Mesenchymal stem cell (in vitro differentiated cells and primary cell): Measurements from ENCODE around the gene PAQR9.

Experiments used
- DNase-seq: peaks from one replicate; pipeline ENCODE4 v3.0.0-alpha.2; 2013
- H2AFZ ChIP-seq: one replicate; pipeline ENCODE4 v1.6.1; 2013; ENCODE audit warnings: low read depth, mild to moderate bottlenecking, control low read depth, inconsistent platforms, low read length, moderate library complexity
- H2AK5ac ChIP-seq: 2 replicates; pipeline ENCODE4 v1.6.1; 2013; ENCODE audit warnings: low read length, moderate library complexity, mild to moderate bottlenecking, inconsistent platforms; ENCODE audit not compliant: severe bottlenecking
- H2BK120ac ChIP-seq: one replicate; pipeline ENCODE4 v1.6.1; 2013; ENCODE audit warnings: low read depth, mild to moderate bottlenecking, inconsistent platforms, low read length, moderate library complexity
- H2BK12ac ChIP-seq, 2 experiments: one replicate each; pipeline ENCODE4 v1.6.1; 2013; ENCODE audit warnings: inconsistent platforms in 2 of 2, low read length in 2 of 2, mild to moderate bottlenecking in 2 of 2, moderate library complexity in 2 of 2, control low read depth in 1 of 2
- H2BK15ac ChIP-seq: one replicate; pipeline ENCODE4 v1.6.1; 2013; ENCODE audit warnings: mild to moderate bottlenecking, low read depth, inconsistent platforms; ENCODE audit not compliant: poor library complexity, severe bottlenecking
- H2BK5ac ChIP-seq: 2 replicates; pipeline ENCODE4 v1.6.1; 2013; ENCODE audit warnings: low read depth, mild to moderate bottlenecking, low read length, control low read depth, inconsistent platforms; ENCODE audit not compliant: poor library complexity, severe bottlenecking
- H3K14ac ChIP-seq, 2 experiments: one replicate each; pipeline ENCODE4 v1.6.1; 2013; ENCODE audit warnings: inconsistent platforms in 2 of 2, low read length in 2 of 2, control low read depth in 1 of 2, mild to moderate bottlenecking in 1 of 2, moderate library complexity in 1 of 2
- H3K18ac ChIP-seq, 2 experiments: one replicate each; pipeline ENCODE4 v1.6.1; 2013; ENCODE audit warnings: inconsistent platforms in 2 of 2, low read length in 2 of 2, control low read depth in 1 of 2, low read depth in 1 of 2, mild to moderate bottlenecking in 1 of 2
- H3K23ac ChIP-seq, 2 experiments: one replicate each; pipeline ENCODE4 v1.6.1; 2013; ENCODE audit warnings: inconsistent platforms in 2 of 2, low read length in 2 of 2, mild to moderate bottlenecking in 2 of 2, moderate library complexity in 2 of 2, control low read depth in 1 of 2
- H3K27ac ChIP-seq: 2 replicates; pipeline ENCODE4 v1.5.1; 2013; ENCODE audit warnings: mild to moderate bottlenecking, moderate library complexity, low read length, control low read depth, inconsistent platforms; ENCODE audit not compliant: poor library complexity, severe bottlenecking
- H3K27me3 ChIP-seq, 2 experiments: 2 replicates each; pipeline versions ENCODE4 v1.6.1 to v1.7.0; 2013; ENCODE audit warnings: low read length in 2 of 2, mild to moderate bottlenecking in 2 of 2, moderate library complexity in 2 of 2, control low read depth in 1 of 2, inconsistent platforms in 1 of 2; ENCODE audit not compliant: control insufficient read depth in 1 of 2, insufficient read depth in 1 of 2
- H3K36me3 ChIP-seq, 2 experiments: 2 replicates each; pipeline versions ENCODE4 v1.6.1 to v1.7.0; 2013; ENCODE audit warnings: low read length in 2 of 2, control low read depth in 1 of 2, inconsistent platforms in 1 of 2, low read depth in 1 of 2, mild to moderate bottlenecking in 1 of 2; ENCODE audit not compliant: insufficient read depth in 2 of 2, control insufficient read depth in 1 of 2
- H3K4ac ChIP-seq, 2 experiments: one replicate each; pipeline ENCODE4 v1.6.1; 2013; ENCODE audit warnings: inconsistent platforms in 2 of 2, low read length in 2 of 2, mild to moderate bottlenecking in 2 of 2, moderate library complexity in 2 of 2, control low read depth in 1 of 2, low read depth in 1 of 2
- H3K4me1 ChIP-seq: 2 replicates; pipeline ENCODE4 v1.6.1; 2013; ENCODE audit warnings: low read depth, low read length, control low read depth; ENCODE audit not compliant: control insufficient read depth, insufficient read depth
- H3K4me2 ChIP-seq: 2 replicates; pipeline ENCODE4 v1.6.1; 2013; ENCODE audit warnings: low read length, mild to moderate bottlenecking, inconsistent platforms; ENCODE audit not compliant: poor library complexity, severe bottlenecking
- H3K4me3 ChIP-seq, 2 experiments: 2 replicates each; pipeline versions ENCODE4 v1.5.1 to v1.7.0; 2013; ENCODE audit warnings: low read length in 2 of 2, mild to moderate bottlenecking in 2 of 2, control low read depth in 1 of 2, low read depth in 1 of 2; ENCODE audit not compliant: insufficient read depth in 1 of 2
- H3K79me1 ChIP-seq: replicated peaks from 2 replicates; pipeline ENCODE4 v1.6.1; 2013; ENCODE audit warnings: mild to moderate bottlenecking, control low read depth, low read length, inconsistent platforms; ENCODE audit not compliant: poor library complexity, severe bottlenecking
- H3K9ac ChIP-seq: 2 replicates; pipeline ENCODE4 v1.7.0; 2013; ENCODE audit warnings: mild to moderate bottlenecking, low read length, moderate library complexity
- H3K9me3 ChIP-seq: 2 replicates; pipeline ENCODE4 v1.7.0; 2013; ENCODE audit warnings: mild to moderate bottlenecking, low read length; ENCODE audit not compliant: control insufficient read depth
- H4K8ac ChIP-seq: one replicate; pipeline ENCODE4 v1.6.1; 2013; ENCODE audit warnings: inconsistent platforms, mild to moderate bottlenecking, low read length, moderate library complexity
- H4K91ac ChIP-seq: one replicate; pipeline ENCODE4 v1.6.1; 2013; ENCODE audit warnings: mild to moderate bottlenecking, low read length, inconsistent platforms
- WGBS: methylation state at CpG from one replicate; pipeline ENCODE4 v1.1.7; 2013; ENCODE audit warnings: mixed read lengths; 5-methylcytosine and 5-hydroxymethylcytosine counted together

The PAQR9 gene

GRCh38 chr3:142983318-142983717, 19.8 kb upstream of the PAQR9 start:
- H3K79me1 ChIP-seq, result no peaks in the 10 kb centered on the region
- H3K36me3 ChIP-seq, result no peaks in the 10 kb centered on the region
- no peak overlapping the region for H3K18ac ChIP-seq
- no peak overlapping the region for H3K14ac ChIP-seq
- H3K27ac ChIP-seq, result no peak overlapping the region
- H3K27me3 ChIP-seq, result no peaks in the 10 kb centered on the region
- no peak overlapping the region for H2AK5ac ChIP-seq
- H2BK120ac ChIP-seq, result no peak overlapping the region
- H2BK15ac ChIP-seq, result no peak overlapping the region
- H2BK12ac ChIP-seq, result no peak overlapping the region
- H3K4me3 ChIP-seq, result no peak overlapping the region
- no peak overlapping the region for H2BK5ac ChIP-seq
- H4K8ac ChIP-seq, result no peak overlapping the region
- H3K4me1 ChIP-seq, result peaks cover 3% of the 10 kb centered on the region
- no peak overlapping the region for H3K9ac ChIP-seq
- H3K9me3 ChIP-seq, result no peaks in the 10 kb centered on the region
- H3K4me2 ChIP-seq, result no peak overlapping the region
- no peak overlapping the region for H3K23ac ChIP-seq
- H4K91ac ChIP-seq, result no peak overlapping the region
- no peak overlapping the region for H3K4ac ChIP-seq
- WGBS, result 100% methylated on average over 1 of the region's 2 CpGs
- H2AFZ ChIP-seq, result no peak overlapping the region
- DNase-seq, result no peak

DNA sequence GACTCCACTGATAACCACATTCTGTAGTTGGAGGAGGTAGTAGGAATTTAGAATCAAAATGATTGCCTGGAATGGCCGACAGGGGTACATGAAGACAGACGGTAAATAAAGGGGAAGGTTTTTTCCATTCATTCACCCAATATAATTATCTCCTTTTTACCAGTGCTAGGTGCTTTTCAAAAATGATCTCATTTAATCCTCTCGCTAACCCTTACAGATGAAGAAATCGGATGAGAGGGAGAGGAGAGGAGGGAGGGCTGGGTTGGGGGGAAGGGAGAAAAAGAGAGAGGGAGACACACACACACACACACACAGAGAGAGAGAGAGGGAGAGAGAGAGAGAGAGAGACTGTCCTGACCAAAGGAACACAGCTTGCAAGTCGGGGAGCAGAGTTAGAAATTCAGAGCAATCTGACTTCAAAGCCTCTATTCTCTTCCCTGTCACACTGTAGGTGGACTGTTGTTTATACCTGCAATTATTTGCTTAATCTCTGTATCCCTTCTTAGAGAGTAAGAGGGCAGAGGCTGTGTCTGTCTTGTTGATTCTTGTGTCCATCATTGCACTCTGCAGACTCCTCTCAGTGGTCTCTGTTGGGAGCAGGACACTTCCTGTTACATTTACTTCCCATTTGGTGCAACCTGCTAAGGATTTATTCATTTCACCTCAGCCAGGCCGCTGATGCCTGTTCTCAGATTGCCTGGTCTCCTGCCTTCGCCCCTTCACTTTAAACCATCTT, 18.7 kb upstream of the PAQR9 start:
- H2BK120ac ChIP-seq, result no peak overlapping the region
- H3K14ac ChIP-seq, result no peak overlapping the region
- no peak overlapping the region for H3K4me2 ChIP-seq
- no peak overlapping the region for H3K18ac ChIP-seq
- H3K79me1 ChIP-seq, result no peaks in the 10 kb centered on the region
- no peaks in the 10 kb centered on the region for H3K27me3 ChIP-seq
- H3K4ac ChIP-seq, result no peak overlapping the region
- no peak overlapping the region for H2BK15ac ChIP-seq
- no peak overlapping the region for H2BK12ac ChIP-seq
- no peaks in the 10 kb centered on the region for H3K4me1 ChIP-seq
- no peak overlapping the region for H3K23ac ChIP-seq
- no peak overlapping the region for H4K91ac ChIP-seq
- no peaks in the 10 kb centered on the region for H3K36me3 ChIP-seq
- WGBS, result 52% methylated on average over 3 of the region's 7 CpGs
- no peak overlapping the region for H2AK5ac ChIP-seq
- H4K8ac ChIP-seq, result no peak overlapping the region
- H2BK5ac ChIP-seq, result no peak overlapping the region
- no peak for DNase-seq
- no peak overlapping the region for H3K27ac ChIP-seq
- no peak overlapping the region for H3K9ac ChIP-seq
- no peak overlapping the region for H2AFZ ChIP-seq
- H3K9me3 ChIP-seq, result no peaks in the 10 kb centered on the region
- H3K4me3 ChIP-seq, result no peak overlapping the region

DNA sequence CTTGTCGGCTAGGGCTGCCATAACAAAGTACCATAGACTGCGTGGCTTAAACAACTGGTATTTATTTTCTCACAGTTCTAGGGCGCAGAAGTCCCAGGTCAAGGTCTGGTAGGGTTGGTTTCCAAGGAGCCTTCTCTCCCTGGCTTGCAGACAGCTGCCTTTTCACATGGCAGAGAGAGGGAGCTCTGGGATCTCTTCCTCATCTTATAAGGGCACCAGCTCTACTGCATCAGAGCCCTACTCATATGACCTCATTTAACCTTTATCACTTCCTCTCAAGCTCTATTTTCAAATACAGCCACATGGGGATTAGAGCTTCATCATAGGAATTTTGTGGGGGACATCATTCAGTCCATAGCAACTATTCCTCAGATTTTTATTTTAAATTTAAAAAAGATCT, 17.6 kb upstream of the PAQR9 start:
- no peak overlapping the region for H3K14ac ChIP-seq

GRCh38 chr3:142977399-142977728, 13.9 kb upstream of the PAQR9 start:
- Histone ChIP-seq H2BK12ac (no peak overlapping the region), H3K36me3 (no peaks in the 10 kb centered on the region), H3K18ac (no peak overlapping the region), H3K4ac (no peak overlapping the region), H3K9me3 (no peaks in the 10 kb centered on the region), H4K91ac (no peak overlapping the region), H3K27ac (peak overlapping the region; percentile 71), H2BK5ac (no peak overlapping the region), H2AFZ (no peak overlapping the region), H3K4me3 (peak overlapping the region in 1 of 2 experiments; percentile 15), H3K23ac (no peak overlapping the region), H3K4me1 (peaks cover 4% of the 10 kb centered on the region), H2AK5ac (no peak overlapping the region), H3K4me2 (no peak overlapping the region), H4K8ac (no peak overlapping the region), H3K79me1 (no peaks in the 10 kb centered on the region), H3K14ac (no peak overlapping the region), H2BK120ac (no peak overlapping the region), H2BK15ac (no peak overlapping the region), H3K9ac (peak overlapping the region; percentile 31), H3K27me3 (no peaks in the 10 kb centered on the region)
- no peak for DNase-seq
- no CpG with 5 or more reads among the region's 1 CpG for WGBS

More for the DNA sequence above, 17.6 kb upstream of the PAQR9 start:
- DNase-seq, result no peak
- Histone ChIP-seq H3K4me1 (peaks cover 2% of the 10 kb centered on the region), H3K27ac (no peak overlapping the region), H4K8ac (no peak overlapping the region), H2BK120ac (no peak overlapping the region), H2AFZ (no peak overlapping the region), H2AK5ac (no peak overlapping the region), H3K9ac (no peak overlapping the region), H3K27me3 (no peaks in the 10 kb centered on the region), H3K18ac (no peak overlapping the region), H3K4me3 (no peak overlapping the region), H3K36me3 (no peaks in the 10 kb centered on the region), H3K4me2 (no peak overlapping the region), H3K79me1 (no peaks in the 10 kb centered on the region), H3K23ac (no peak overlapping the region), H2BK15ac (no peak overlapping the region), H3K4ac (no peak overlapping the region), H2BK12ac (no peak overlapping the region), H4K91ac (no peak overlapping the region), H2BK5ac (no peak overlapping the region), H3K9me3 (no peaks in the 10 kb centered on the region)
- 77% methylated on average over 3 of the region's 3 CpGs for WGBS
